A549 treated with CORT108297 at 1 μM for 4 hours (cell line): ENCODE measurements around the gene RAET1L. TPM values are rescaled to one million over a fixed set of nuclear protein-coding genes. Genes with fewer than 3 reads are reported as not detected.

Experiments used
- total RNA-seq: library from RNA; stranded (reverse); fragments of 200-300 nt; extraction: Qiagen RNA extraction; gene quantifications from 5 replicates; pipeline ENCODE4 v1.2.3, GENCODE V29; 2022

RAET1L gene
- 0.30 to 0.40 TPM (median 0.33 TPM) in 5 replicates for total RNA-seq

GRCh38 chr6:150025201-150025917 is at the start of gene RAET1L:
Gene RAET1L (minus strand): TSS chr6:150025532. CDS start chr6:150025471, 61 bp downstream.

DNA sequence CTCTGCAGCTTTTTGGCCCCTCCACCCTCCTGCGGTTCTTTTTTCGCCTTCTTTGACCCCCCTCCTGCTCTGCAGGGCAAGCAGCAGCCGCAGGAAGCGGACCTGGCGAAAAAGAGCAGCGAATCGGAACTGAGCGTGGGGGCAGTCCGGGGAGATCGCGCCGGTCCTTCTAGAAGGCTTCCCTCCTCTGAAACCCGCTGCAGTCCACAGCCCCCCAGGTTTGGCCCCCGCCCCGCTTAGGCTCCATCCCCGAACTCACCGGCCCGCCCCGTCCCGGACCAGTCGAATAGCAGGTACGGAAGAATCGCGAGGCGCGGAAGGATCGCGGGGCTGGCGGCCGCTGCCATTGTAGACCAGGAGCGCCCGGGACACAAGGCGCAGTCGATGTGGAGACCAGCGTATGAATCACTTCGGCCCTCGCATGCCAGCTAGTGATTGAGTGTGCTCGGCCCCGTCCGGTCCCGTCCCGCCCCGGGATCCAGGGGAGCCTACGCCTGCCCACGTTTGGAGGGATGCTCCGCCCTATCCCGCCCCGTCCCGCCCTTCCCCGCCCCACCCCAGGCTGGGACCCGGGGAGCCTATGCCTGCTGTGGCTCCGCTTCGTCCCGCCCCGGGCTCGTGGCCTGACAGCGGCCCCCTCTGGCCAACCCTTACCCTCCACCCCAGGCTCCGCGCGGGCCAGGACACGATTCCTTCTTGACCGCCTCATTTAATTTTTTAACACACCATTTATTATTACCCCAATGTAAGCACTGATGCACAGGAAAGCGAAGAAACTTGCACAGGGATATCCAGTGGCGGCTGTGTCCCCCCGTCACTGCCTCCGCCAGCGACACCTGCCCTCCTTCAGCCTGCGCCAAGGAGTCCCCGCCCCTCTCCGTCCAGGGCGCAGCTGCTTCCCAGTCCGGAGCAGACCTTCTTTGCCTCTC is 43.7 kb upstream of the RAET1L start, which contains the start of gene ULBP3:
ULBP3 (minus strand) TSS at position 402 of the 929 bp plus-strand sequence; CDS start at position 347, 55 bp downstream.

Other genes starting within 250 kb of the RAET1L start
- gene LRP11, start 161.2 kb downstream of the RAET1L start, total RNA-seq = 31.8 to 44.2 TPM (median 37.9 TPM) in 5 replicates
- 2.2 to 3.7 TPM (median 2.6 TPM) in 5 replicates for gene RAET1E, start 127.4 kb downstream of the RAET1L start, total RNA-seq
- gene RAET1G, start 102.4 kb downstream of the RAET1L start, total RNA-seq = 7.3 to 11.9 TPM (median 10.3 TPM) in 5 replicates
- 3.2 to 4.1 TPM (median 3.9 TPM) in 5 replicates for gene ULBP2, start 83.5 kb downstream of the RAET1L start, total RNA-seq
- gene ULBP1, start 61.6 kb downstream of the RAET1L start, total RNA-seq = 0.74 to 1.1 TPM (median 1.0 TPM) in 5 replicates
- gene ULBP3, start 43.6 kb upstream of the RAET1L start, total RNA-seq = 3.3 to 4.3 TPM (median 3.9 TPM) in 5 replicates
- gene PPP1R14C, start 117.5 kb upstream of the RAET1L start, total RNA-seq = 0.71 to 1.2 TPM (median 1.1 TPM) in 5 replicates